ENCODE measurements around the gene UBE3D. TPM values are rescaled to one million over a fixed set of nuclear protein-coding genes. Genes with fewer than 3 reads are reported as not detected.

Gene UBE3D, protein sequence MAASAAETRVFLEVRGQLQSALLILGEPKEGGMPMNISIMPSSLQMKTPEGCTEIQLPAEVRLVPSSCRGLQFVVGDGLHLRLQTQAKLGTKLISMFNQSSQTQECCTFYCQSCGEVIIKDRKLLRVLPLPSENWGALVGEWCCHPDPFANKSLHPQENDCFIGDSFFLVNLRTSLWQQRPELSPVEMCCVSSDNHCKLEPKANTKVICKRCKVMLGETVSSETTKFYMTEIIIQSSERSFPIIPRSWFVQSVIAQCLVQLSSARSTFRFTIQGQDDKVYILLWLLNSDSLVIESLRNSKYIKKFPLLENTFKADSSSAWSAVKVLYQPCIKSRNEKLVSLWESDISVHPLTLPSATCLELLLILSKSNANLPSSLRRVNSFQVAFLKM
- polyA plus RNA-seq (ENCODE audit: insufficient read length in 12 of 12), result 10 to 100 TPM in 4 of 12 donors, 1 to 10 TPM in 7, not detected in 1; 5.7 to 25.3 (median 9.2) TPM
- long read RNA-seq, donor 1, partial matches to known transcripts, result 10 of 10 reads
- long read RNA-seq, donor 1, other reads (novel, unspliced or antisense), result 0 of 10 reads
- long read RNA-seq, donor 2, partial matches to known transcripts, result 0 of 8 reads
- long read RNA-seq, donor 2, other reads (novel, unspliced or antisense), result 7 of 8 reads
- long read RNA-seq, donor 3, partial matches to known transcripts, result 0 of 1 reads
- long read RNA-seq, donor 3, other reads (novel, unspliced or antisense), result 0 of 1 reads
- long read RNA-seq, donor 4, partial matches to known transcripts, result 0 of 1 reads
- long read RNA-seq, donor 4, other reads (novel, unspliced or antisense), result 0 of 1 reads
- long read RNA-seq, donor 5, result 0 reads
- long read RNA-seq, donor 6, partial matches to known transcripts, result 0 of 2 reads
- long read RNA-seq, donor 6, other reads (novel, unspliced or antisense), result 0 of 2 reads
- long read RNA-seq, donor 7, result 0 reads
- long read RNA-seq, donor 8, partial matches to known transcripts, result 0 of 3 reads
- long read RNA-seq, donor 8, other reads (novel, unspliced or antisense), result 0 of 3 reads
- long read RNA-seq, donor 9, result 0 reads
- long read RNA-seq, donor 10, result 0 reads
- long read RNA-seq, donor 11, partial matches to known transcripts, result 0 of 3 reads
- long read RNA-seq, donor 11, other reads (novel, unspliced or antisense), result 0 of 3 reads

DNA sequence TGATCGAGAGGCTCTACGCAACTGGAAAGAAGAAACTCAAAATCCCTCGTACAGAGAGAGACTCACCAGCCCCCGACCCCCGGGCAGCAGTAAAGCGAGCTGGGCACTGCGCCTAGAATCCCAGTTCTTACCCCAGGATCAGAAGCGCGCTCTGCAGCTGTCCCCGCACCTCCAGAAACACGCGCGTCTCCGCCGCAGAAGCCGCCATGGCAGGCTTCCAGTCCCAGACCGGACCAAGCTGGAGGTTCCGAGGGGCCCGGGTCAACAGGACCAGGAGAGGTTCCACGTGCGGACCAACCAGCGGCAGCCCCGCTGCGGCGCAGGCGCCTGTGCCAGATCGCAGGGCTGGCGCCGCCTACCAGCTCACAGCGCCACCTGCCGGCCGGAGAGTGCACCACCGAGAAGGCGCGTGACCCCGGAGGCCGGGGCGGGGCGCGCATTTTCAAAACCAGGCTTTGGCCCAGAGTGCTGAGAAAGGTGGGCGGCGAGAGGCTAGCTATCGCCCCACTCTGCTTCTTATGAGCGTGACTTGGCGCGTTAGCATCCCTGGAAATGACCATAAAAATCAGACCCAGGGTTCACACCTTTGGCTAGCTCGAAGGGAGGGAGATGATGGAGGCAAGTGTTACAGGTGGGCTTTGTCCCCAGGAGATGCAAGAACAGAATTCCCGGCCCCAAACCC, at the start of gene UBE3D:
Gene UBE3D (minus strand): TSS at position 331 of the 682 bp plus-strand sequence. CDS start 123 bp downstream, at position 208.
- peak; percentile 90 for DNase-seq

DNA sequence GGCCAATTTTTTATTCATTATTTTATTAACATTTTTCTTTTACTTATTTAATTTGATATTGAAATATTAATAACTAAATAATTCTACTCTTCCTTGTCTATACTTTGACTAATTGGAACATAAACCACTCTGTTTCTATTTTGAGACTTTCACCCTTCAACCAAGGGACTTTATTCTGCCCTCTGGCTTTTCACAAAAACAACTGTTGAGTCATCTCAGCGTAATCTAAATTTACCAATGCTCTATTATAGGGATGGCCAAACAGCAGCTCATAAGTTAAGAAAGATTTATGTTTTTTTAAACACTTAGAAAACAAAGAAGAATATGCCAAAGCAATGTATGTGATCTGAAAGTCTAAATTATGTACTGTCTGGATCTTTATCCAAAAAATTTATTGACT, 48.5 kb upstream of the UBE3D start:
- no peak for DNase-seq

DNA sequence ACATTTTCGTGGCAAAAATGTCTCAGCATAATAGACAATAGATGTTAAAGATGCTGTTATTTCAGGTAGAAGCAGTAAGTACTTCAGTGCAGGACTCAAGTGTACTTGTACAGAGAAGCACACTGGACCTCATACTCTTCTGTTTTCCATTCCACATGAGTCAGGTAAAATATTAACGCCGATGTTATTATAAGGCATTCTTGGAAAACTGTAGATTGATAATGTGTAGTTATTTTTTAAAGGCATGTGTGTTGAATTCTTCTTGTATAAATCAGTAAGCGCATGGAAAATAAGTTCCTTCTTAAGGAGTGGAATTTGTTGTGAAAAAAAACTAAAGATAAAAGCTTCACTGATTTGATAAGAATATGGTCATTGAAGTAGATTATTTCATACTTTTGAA, 47.6 kb upstream of the UBE3D start:
- DNase-seq, result no peak

GRCh38 chr6:83108378-83108777, 42.7 kb upstream of the UBE3D start:
- no peak for DNase-seq

- DNase-seq, result no peak
Observed at GRCh38 chr6:83098589-83098988, 32.9 kb upstream of the UBE3D start.

- DNase-seq, result no peak
Observed at GRCh38 chr6:83097675-83098074, 32.0 kb upstream of the UBE3D start.

- peak; percentile 4 for DNase-seq
Observed at GRCh38 chr6:83097204-83097603, 31.6 kb upstream of the UBE3D start.

DNA sequence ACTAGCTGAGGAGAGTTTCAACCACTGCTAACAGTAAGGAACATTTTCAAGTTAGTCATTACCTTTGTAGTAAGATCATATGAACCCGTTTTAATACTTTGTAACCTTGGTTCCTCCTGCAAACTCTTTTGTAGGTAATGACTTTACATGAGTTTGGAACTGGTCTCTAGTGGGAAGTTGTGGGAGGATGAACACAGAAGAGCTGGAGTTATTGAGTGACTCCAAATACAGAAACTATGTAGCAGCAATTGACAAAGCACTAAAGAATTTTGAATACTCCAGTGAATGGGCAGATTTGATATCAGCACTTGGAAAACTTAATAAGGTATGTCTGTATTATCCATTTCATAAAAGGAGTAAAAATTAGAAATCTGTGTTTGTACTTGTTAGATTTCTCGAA, 31.1 kb upstream of the UBE3D start:
- DNase-seq, result no peak

- no peak for DNase-seq
Observed at GRCh38 chr6:83092756-83093399, 27.2 kb upstream of the UBE3D start.

DNA sequence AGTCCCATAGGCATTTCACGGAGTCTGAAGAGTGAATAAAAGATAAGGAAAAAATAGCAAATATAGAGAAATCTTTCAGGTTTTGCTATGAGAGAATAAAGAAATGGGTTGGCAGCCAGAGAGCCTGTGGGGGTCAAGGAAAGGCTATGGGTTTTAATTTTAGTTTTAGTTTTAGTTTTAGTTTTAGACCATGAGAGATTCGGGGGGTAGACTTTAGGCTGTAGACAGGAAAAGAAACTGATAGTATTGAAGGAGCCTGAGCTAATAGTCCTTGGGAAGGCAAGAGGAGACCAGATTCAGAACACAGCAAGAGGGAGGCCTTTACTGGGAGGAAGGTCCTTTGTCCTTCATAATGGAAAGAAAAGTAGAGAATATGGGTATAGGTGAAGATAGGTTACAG, 21.1 kb upstream of the UBE3D start:
- no peak for DNase-seq

DNA sequence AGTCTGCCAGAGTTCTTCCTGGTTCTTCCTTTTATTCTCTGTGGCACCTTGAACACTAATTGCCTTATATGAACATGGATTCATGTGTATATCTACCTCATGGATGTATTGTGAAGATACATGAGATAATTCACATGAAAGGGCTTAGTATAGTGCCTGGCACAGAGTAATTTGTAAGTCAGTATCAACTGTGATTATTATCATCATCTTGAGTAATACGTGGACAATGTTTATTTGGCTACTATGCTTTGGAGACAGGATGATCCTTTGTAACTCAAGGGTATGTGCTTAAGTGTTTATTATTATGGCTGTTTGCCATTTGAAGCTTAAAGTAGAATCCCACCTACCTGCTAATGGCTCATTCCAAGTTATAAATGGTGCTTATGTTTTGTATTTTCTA, 17.8 kb upstream of the UBE3D start:
- no peak for DNase-seq

- DNase-seq, result no peak
Observed at GRCh38 chr6:83073615-83074014, 8.0 kb upstream of the UBE3D start.

DNA sequence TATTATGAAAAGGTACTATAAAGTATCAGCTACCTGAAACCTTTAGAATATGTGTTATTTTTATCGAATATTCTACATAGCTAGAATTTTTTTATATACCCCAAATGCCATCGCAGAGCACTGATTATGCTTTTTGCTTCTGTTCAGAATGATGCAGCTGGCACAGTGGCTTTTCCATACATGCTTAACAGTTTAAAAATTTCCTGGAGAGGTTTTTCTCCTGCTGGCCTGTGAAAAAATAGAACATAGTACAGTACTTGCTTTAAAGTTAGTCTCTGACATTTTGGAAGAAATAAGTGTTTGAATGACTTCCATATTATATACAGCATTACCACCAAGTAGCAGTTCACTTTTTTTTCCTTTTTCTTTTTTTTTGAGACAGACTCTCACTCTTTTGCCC, 7.1 kb upstream of the UBE3D start:
- DNase-seq, result no peak

- DNase-seq, result no peak
Observed at GRCh38 chr6:83071707-83072106, 6.1 kb upstream of the UBE3D start.

- no peak for DNase-seq
Observed at GRCh38 chr6:83071023-83071422, 5.4 kb upstream of the UBE3D start.

DNA sequence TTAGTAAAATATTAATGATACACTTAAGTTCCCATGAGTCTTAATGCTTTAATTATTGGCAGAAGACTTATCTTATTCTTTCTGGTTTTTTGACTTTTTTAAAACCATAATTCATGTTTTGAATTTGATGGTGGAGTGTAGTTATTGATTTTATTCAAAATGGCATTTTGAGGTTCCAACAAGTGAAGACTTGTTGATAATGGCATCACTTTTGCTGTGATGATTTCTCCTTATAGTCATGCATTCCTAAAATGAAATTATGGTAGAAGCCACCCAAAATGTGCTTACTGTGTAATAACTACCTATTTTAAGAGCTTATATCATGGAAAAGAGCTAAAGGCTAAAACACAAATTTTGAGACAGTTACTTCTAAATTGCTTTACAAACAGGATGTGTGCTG, 4.0 kb upstream of the UBE3D start:
- DNase-seq, result no peak

DNA sequence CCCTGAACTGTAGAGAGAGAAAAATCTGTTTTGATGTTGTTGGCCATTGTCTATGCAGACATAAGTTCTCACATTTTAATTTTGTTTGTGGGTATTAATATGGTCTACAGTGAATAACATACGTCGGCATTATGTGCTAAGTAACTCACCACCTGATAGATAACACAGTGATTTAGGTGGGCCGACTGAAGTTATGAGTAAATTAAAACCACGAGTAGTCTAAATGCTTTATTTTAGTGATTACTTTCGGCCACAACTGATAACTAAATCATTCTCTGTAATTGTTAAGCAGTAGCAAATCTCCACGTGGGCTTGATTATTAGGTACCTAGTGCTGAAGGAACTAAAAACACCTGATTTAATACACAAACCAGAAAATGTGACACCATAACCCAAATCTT, 3.0 kb upstream of the UBE3D start:
- DNase-seq, result no peak

- peak; percentile 96 for DNase-seq
Observed at GRCh38 chr6:83067448-83068439, 2.1 kb upstream of the UBE3D start, which contains the start of gene DOP1A. Gene DOP1A, plus strand, starts transcription at chr6:83067671. Its CDS starts 29,307 bp downstream, at chr6:83096978.

- DNase-seq, result no peak
Observed at GRCh38 chr6:83062225-83062624, 3.4 kb downstream of the UBE3D start.

- no peak for DNase-seq
Observed at GRCh38 chr6:83061190-83061589, 4.5 kb downstream of the UBE3D start.

Measured in muscle of arm (tissue), 14 donors.